NT2/D1 (cell line): ENCODE results near the gene ZCCHC3.

Source experiments
- SUZ12 ChIP-seq: IDR thresholded peaks from 2 replicates; pipeline ENCODE4 v1.6.1; 2011; ENCODE audit not compliant: insufficient read length, insufficient read depth; ENCODE audit errors: extremely low read depth
- YY1 ChIP-seq: IDR thresholded peaks from 2 replicates; pipeline ENCODE4 v1.6.1; 2011; ENCODE audit not compliant: insufficient read length, insufficient read depth
- ZNF274 ChIP-seq: IDR thresholded peaks from 2 replicates; pipeline ENCODE4 v1.6.1; 2011; ENCODE audit warnings: mild to moderate bottlenecking, low read depth, low read length

DNA sequence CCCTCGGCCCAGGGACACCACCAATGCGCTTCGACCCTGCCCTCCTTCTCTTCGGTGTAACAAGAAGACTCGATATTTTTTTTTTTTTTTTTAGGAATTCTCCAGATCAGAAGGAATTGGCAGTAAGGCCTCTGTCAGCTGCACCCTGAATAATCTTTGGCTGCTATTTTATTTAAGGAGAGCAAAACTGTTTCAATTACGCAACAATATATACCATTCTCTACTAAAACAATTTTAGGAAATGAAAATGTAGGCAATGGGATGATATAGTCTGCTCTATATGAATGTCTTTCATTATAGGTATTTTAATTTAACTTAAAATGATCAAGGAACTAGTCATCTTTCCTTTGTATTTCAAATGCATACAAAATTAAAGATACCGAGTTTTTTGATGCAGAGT, 13.3 kb downstream of the ZCCHC3 start:
- TF ChIP-seq SUZ12: no peak
- no peak for TF ChIP-seq ZNF274
- no peak for TF ChIP-seq YY1
